ENCODE results near the gene LGALS3.
A peak's percentile ranks its signal among the peaks of the same experiment; 100 is the strongest.

LGALS3 gene

GRCh38 chr14:55136241-55136640 is 7.2 kb downstream of the LGALS3 start:
- peaks cover 12% of the 10 kb centered on the region for H3K4me1 ChIP-seq (ENCODE audit: insufficient read depth, poor library complexity, severe bottlenecking)
- TF ChIP-seq CTCF (IDR thresholded peaks at IDR 0.05; ENCODE audit: poor library complexity, severe bottlenecking), result no peak
- no peak overlapping the region for H3K4me3 ChIP-seq (ENCODE audit: severe bottlenecking)
- H3K36me3 ChIP-seq (ENCODE audit: low read depth), result peaks cover 84% of the 10 kb centered on the region
- H3K9me3 ChIP-seq (ENCODE audit: severe bottlenecking), result no peaks in the 10 kb centered on the region
- H3K27me3 ChIP-seq (ENCODE audit: insufficient read depth, poor library complexity, severe bottlenecking), result no peaks in the 10 kb centered on the region
- no peak overlapping the region for H3K27ac ChIP-seq (ENCODE audit: poor library complexity, severe bottlenecking)
- DNase-seq (ENCODE audit: low spot score), result no peak
- no peak for ATAC-seq (ENCODE audit: low read depth)

- H3K36me3 ChIP-seq (ENCODE audit: low read depth), result peaks cover 84% of the 10 kb centered on the region
- H3K4me1 ChIP-seq (ENCODE audit: insufficient read depth, poor library complexity, severe bottlenecking), result peaks cover 4% of the 10 kb centered on the region
- no peak for TF ChIP-seq CTCF (IDR thresholded peaks at IDR 0.05; ENCODE audit: poor library complexity, severe bottlenecking)
- H3K27me3 ChIP-seq (ENCODE audit: insufficient read depth, poor library complexity, severe bottlenecking), result no peaks in the 10 kb centered on the region
- DNase-seq (ENCODE audit: low spot score) (no peak), ATAC-seq (ENCODE audit: low read depth) (no peak)
- H3K9me3 ChIP-seq (ENCODE audit: severe bottlenecking), result no peaks in the 10 kb centered on the region
- H3K27ac ChIP-seq (ENCODE audit: poor library complexity, severe bottlenecking), result no peak overlapping the region
- no peak overlapping the region for H3K4me3 ChIP-seq (ENCODE audit: severe bottlenecking)
Measured at GRCh38 chr14:55136885-55137786, 8.1 kb downstream of the LGALS3 start.

DNA sequence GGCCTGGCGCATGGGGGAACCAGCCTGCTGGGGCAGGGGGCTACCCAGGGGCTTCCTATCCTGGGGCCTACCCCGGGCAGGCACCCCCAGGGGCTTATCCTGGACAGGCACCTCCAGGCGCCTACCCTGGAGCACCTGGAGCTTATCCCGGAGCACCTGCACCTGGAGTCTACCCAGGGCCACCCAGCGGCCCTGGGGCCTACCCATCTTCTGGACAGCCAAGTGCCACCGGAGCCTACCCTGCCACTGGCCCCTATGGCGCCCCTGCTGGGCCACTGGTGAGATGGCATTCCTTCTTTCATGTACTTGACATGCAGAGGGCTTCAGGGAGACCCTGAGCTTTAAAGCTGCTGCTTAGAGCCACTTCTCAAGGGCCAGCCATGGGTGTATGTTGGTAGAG is 9.0 kb downstream of the LGALS3 start:
- no peaks in the 10 kb centered on the region for H3K9me3 ChIP-seq (ENCODE audit: severe bottlenecking)
- DNase-seq (ENCODE audit: low spot score) (no peak), ATAC-seq (ENCODE audit: low read depth) (no peak)
- no peak overlapping the region for H3K27ac ChIP-seq (ENCODE audit: poor library complexity, severe bottlenecking)
- peaks cover 84% of the 10 kb centered on the region for H3K36me3 ChIP-seq (ENCODE audit: low read depth)
- no peaks in the 10 kb centered on the region for H3K27me3 ChIP-seq (ENCODE audit: insufficient read depth, poor library complexity, severe bottlenecking)
- peak; percentile 20 for TF ChIP-seq CTCF (IDR thresholded peaks at IDR 0.05; ENCODE audit: poor library complexity, severe bottlenecking)
- no peak overlapping the region for H3K4me3 ChIP-seq (ENCODE audit: severe bottlenecking)
- H3K4me1 ChIP-seq (ENCODE audit: insufficient read depth, poor library complexity, severe bottlenecking), result peaks cover 2% of the 10 kb centered on the region

GRCh38 chr14:55139141-55139540 is 10.1 kb downstream of the LGALS3 start:
- Histone ChIP-seq H3K4me1 (ENCODE audit: insufficient read depth, poor library complexity, severe bottlenecking) (no peaks in the 10 kb centered on the region), H3K4me3 (ENCODE audit: severe bottlenecking) (no peak overlapping the region), H3K27ac (ENCODE audit: poor library complexity, severe bottlenecking) (no peak overlapping the region), H3K36me3 (ENCODE audit: low read depth) (peaks cover 84% of the 10 kb centered on the region), H3K27me3 (ENCODE audit: insufficient read depth, poor library complexity, severe bottlenecking) (no peaks in the 10 kb centered on the region), H3K9me3 (ENCODE audit: severe bottlenecking) (no peaks in the 10 kb centered on the region)
- TF ChIP-seq CTCF (IDR thresholded peaks at IDR 0.05; ENCODE audit: poor library complexity, severe bottlenecking), result no peak
- no peak for DNase-seq (ENCODE audit: low spot score)
- ATAC-seq (ENCODE audit: low read depth), result no peak
